Lung (tissue), 12 donors: ENCODE data around the gene FYN. TPM values are rescaled to one million over a fixed set of nuclear protein-coding genes. Genes with fewer than 3 reads are reported as not detected.

ENCODE experiments used
- ATAC-seq: fragments of 200-7000 bp; cut with Tn5 transposase; one replicate; pipeline ENCODE4 v1.9.1; 2020; ENCODE audit warnings: moderate number of reproducible peaks; ENCODE audit not compliant: insufficient read depth, low FRiP score
- DNase-seq, 3 donors: peaks; one replicate each; pipeline ENCODE4 v3.0.0-alpha.2; 2013 to 2017
- H3K27ac ChIP-seq, 2 donors: one replicate each; pipeline ENCODE4 v1.5.1; 2013; ENCODE audit warnings: mild to moderate bottlenecking in 2 of 2, moderate library complexity in 2 of 2, control low read depth in 1 of 2, inconsistent platforms in 1 of 2, low read depth in 1 of 2, low read length in 1 of 2
- H3K27me3 ChIP-seq, 3 donors: one replicate each; pipeline ENCODE4 v1.5.1; 2013; ENCODE audit warnings: low read length in 2 of 3; ENCODE audit not compliant: control insufficient read depth in 3 of 3, insufficient read depth in 3 of 3
- H3K36me3 ChIP-seq, 4 donors: one replicate each; pipeline ENCODE4 v1.5.1; 2013; ENCODE audit warnings: low read length in 4 of 4, mild to moderate bottlenecking in 1 of 4, moderate library complexity in 1 of 4; ENCODE audit not compliant: control insufficient read depth in 4 of 4, insufficient read depth in 4 of 4
- H3K4me1 ChIP-seq, 5 donors: one replicate each; pipeline ENCODE4 v1.5.1; 2013; ENCODE audit warnings: low read length in 5 of 5, mild to moderate bottlenecking in 2 of 5, moderate library complexity in 1 of 5; ENCODE audit not compliant: control insufficient read depth in 5 of 5, insufficient read depth in 5 of 5
- H3K4me3 ChIP-seq: one replicate; pipeline ENCODE4 v1.5.1; 2013; ENCODE audit warnings: mild to moderate bottlenecking, control low read depth, moderate library complexity
- H3K9ac ChIP-seq, 2 donors: one replicate each; pipeline ENCODE4 v1.5.1; 2013; ENCODE audit warnings: low read length in 2 of 2, control low read depth in 1 of 2; ENCODE audit not compliant: insufficient read depth in 1 of 2
- H3K9me3 ChIP-seq, 4 donors: one replicate each; pipeline ENCODE4 v1.5.1; 2013; ENCODE audit warnings: low read length in 3 of 4, mild to moderate bottlenecking in 1 of 4, moderate library complexity in 1 of 4; ENCODE audit not compliant: control insufficient read depth in 4 of 4, insufficient read depth in 3 of 4
- WGBS, 2 donors: extraction: QIAGEN DNeasy Blood & Tissue Kit; methylation state at CpG; one replicate each; pipeline ENCODE4 v1.1.7; 2013; 5-methylcytosine and 5-hydroxymethylcytosine counted together
- polyA plus RNA-seq, 2 donors: library from polyadenylated mRNA; stranded (reverse); fragments of 200-250 nt; gene quantifications; one replicate each; pipeline ENCODE4 v1.2.1, GENCODE V29; 2013
- total RNA-seq, 2 donors: library from RNA; depleted of rRNA in 1 of 2; stranded (reverse); fragments of >200 nt in 1 of 2; gene quantifications; one replicate each; pipeline ENCODE4 v1.2.1, GENCODE V29; 2014 to 2021
- TF ChIP-seq, protein P1 (sequence below): IDR thresholded peaks from 2 replicates; pipeline ENCODE4 v1.5.1; 2012; ENCODE audit warnings: mild to moderate bottlenecking; ENCODE audit errors: control extremely low read depth, extremely low read depth
- donor health status: control.
- donor health status: control.
- donor health status: Bipolar disorder and iron deficiency.
- donor health status: healthy.
- donor health status: DM: yes; HTN: yes; CAD: no.

FYN gene
- total and polyA plus RNA-seq, 4 donors = 27.3 to 157 (median 71.0) TPM

DNA sequence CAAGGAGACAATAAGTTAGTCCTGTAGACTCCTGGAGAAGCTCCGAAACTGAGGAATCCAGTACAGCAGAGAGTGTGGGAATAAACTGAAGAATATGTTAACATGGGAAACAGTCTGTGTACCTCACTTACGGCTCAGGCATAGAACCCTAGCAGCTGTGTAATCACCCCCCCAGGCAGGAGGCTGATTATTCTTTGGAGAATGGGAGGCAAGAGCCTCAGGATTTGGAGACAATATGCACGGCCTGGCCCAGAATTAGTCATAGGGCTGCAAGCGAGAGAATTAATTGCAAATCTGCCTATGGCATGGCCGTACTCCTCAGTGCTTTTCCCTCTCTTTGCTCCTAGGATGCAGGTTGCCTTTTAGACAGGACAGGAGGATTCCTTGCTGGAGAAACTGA, 27.5 kb upstream of the FYN start:
- TF ChIP-seq, protein P1, sequence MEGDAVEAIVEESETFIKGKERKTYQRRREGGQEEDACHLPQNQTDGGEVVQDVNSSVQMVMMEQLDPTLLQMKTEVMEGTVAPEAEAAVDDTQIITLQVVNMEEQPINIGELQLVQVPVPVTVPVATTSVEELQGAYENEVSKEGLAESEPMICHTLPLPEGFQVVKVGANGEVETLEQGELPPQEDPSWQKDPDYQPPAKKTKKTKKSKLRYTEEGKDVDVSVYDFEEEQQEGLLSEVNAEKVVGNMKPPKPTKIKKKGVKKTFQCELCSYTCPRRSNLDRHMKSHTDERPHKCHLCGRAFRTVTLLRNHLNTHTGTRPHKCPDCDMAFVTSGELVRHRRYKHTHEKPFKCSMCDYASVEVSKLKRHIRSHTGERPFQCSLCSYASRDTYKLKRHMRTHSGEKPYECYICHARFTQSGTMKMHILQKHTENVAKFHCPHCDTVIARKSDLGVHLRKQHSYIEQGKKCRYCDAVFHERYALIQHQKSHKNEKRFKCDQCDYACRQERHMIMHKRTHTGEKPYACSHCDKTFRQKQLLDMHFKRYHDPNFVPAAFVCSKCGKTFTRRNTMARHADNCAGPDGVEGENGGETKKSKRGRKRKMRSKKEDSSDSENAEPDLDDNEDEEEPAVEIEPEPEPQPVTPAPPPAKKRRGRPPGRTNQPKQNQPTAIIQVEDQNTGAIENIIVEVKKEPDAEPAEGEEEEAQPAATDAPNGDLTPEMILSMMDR = no peak
- no peaks in the 10 kb centered on the region for H3K9me3 ChIP-seq
- WGBS, 2 donors = 95 to 97% methylated on average over 5 of the region's 5 CpGs
- DNase-seq (no peak), ATAC-seq (no peak)
- no peaks in the 10 kb centered on the region for H3K27me3 ChIP-seq
- no peak overlapping the region for H3K4me3 ChIP-seq
- H3K36me3 ChIP-seq = no peaks in the 10 kb centered on the region
- no peaks in the 10 kb centered on the region for H3K4me1 ChIP-seq
- no peak overlapping the region for H3K9ac ChIP-seq
- no peak overlapping the region for H3K27ac ChIP-seq

GRCh38 chr6:111899531-111899930, 26.3 kb upstream of the FYN start:
- H3K9ac ChIP-seq = no peak overlapping the region
- DNase-seq (no peak), ATAC-seq (no peak)
- no peaks in the 10 kb centered on the region for H3K36me3 ChIP-seq
- no peak overlapping the region for H3K27ac ChIP-seq
- no peaks in the 10 kb centered on the region for H3K27me3 ChIP-seq
- no peaks in the 10 kb centered on the region for H3K4me1 ChIP-seq
- no peak overlapping the region for H3K4me3 ChIP-seq
- TF ChIP-seq, protein P1 = no peak
- 90 to 91% methylated on average over 3 of the region's 3 CpGs for WGBS, 2 donors
- no peaks in the 10 kb centered on the region for H3K9me3 ChIP-seq

DNA sequence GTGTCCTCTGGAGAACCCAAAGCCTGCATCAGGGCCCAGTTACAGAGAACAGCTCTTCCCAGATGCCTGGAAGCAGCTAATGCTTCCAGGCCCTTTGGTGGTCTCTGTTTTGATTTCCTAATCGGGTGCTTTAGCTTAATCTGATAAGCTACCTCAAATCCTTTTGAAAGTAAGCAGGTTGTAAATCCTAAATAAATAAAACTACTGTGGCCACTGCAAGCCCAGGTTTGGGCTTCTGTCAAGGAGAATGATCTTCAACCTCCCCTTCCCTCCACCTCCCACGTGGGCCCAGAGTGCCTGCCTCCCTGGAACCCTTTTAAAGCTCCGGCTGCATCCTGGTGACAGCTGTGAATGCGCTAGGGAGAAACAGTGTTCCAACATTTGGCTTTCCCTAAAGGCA, 25.2 kb upstream of the FYN start:
- ATAC-seq = no peak
- Histone ChIP-seq H3K9ac (no peak overlapping the region), H3K9me3 (no peaks in the 10 kb centered on the region), H3K27me3 (no peaks in the 10 kb centered on the region), H3K4me3 (no peak overlapping the region), H3K4me1 (no peaks in the 10 kb centered on the region), H3K27ac (no peak overlapping the region), H3K36me3 (no peaks in the 10 kb centered on the region)
- WGBS, 2 donors = 80 to 87% methylated on average over 4 of the region's 4 CpGs
- DNase-seq = no peak
- TF ChIP-seq, protein P1 = no peak

DNA sequence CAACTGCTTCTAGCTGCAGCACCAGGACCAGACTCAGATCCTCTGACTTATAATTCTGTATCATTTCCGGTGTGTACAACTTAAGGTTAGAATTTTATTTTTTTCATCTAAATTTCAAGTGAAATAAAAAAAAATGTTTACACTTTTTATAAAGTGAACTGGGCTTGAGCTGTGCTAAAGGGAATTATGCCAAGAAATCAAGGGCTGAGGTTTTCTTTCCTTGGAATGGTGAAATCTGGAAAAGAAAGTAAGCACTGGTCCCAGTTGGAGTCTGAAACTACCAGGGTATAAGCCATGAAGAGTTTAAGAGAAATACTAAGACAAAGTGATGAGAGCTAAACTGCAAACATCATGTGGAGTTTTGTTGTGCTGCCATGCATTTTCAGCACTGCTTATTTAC, 21.7 kb upstream of the FYN start:
- DNase-seq (no peak), ATAC-seq (no peak)
- Histone ChIP-seq H3K9ac (no peak overlapping the region), H3K27ac (no peak overlapping the region), H3K9me3 (no peaks in the 10 kb centered on the region), H3K4me3 (no peak overlapping the region), H3K27me3 (no peaks in the 10 kb centered on the region), H3K36me3 (no peaks in the 10 kb centered on the region), H3K4me1 (no peaks in the 10 kb centered on the region)
- WGBS, 2 donors = 82 to 93% methylated on average over 1 of the region's 1 CpG
- TF ChIP-seq, protein P1 = no peak
